Right ventricle myocardium inferior (tissue), 1 donor: ENCODE results near the gene EGFLAM. TPM values are rescaled to one million over a fixed set of nuclear protein-coding genes. Genes with fewer than 3 reads are reported as not detected.

Source experiments
- ATAC-seq: fragments of 200-7000 bp; cut with Tn5 transposase; one replicate; pipeline ENCODE4 v1.9.1; 2020; ENCODE audit warnings: mild to moderate bottlenecking, moderate library complexity
- DNase-seq: peaks from one replicate; pipeline ENCODE4 v3.0.0; 2021; ENCODE audit errors: missing footprints
- intact Hi-C: fragments of 100-400 bp; cut with DNase I; formaldehyde crosslinking; loops from one replicate; pipeline ENCODE4 v1.11.0; 2022
- total RNA-seq: library from RNA; stranded (reverse); fragmentation: NEBNext Ultra II Directional; extraction: Animal tissue kit (Norgen Biotek cat#: 25700); gene quantifications from one replicate; pipeline ENCODE4 v1.2.1, GENCODE V29; 2021
- donor health status: DM: no; HTN: yes; CAD: no; lungs with severe emphysema.

The EGFLAM gene
- total RNA-seq, 1 donor from 2014 or later = 8.8 TPM

GRCh38 chr5:38259062-38259808 is 876 bp downstream of the EGFLAM start:
- DNase-seq = no peak
- intact Hi-C loops = no loop called here
- no peak for ATAC-seq

- intact Hi-C loops = loop anchor here (5.0 kb wide), 1 partner anchor 113 kb away; no protein-coding TSS in a partner anchor
- ATAC-seq (no peak), DNase-seq (no peak)
Observed at GRCh38 chr5:38259809-38260160, 1.4 kb downstream of the EGFLAM start.

GRCh38 chr5:38263983-38264382 is 5.6 kb downstream of the EGFLAM start:
- intact Hi-C loops = loop anchor here (5.0 kb wide), 1 partner anchor 108 kb away; no protein-coding TSS in a partner anchor

GRCh38 chr5:38265546-38266179 is 7.3 kb downstream of the EGFLAM start:
- ATAC-seq = peak; percentile 75
- intact Hi-C loops = loop anchor here (5.0 kb wide), 1 partner anchor 42 kb away; no protein-coding TSS in a partner anchor
- DNase-seq = no peak

More at GRCh38 chr5:38263983-38264382, 5.6 kb downstream of the EGFLAM start:
- DNase-seq (no peak), ATAC-seq (peak; percentile 49)

- intact Hi-C loops = loop anchor here (5.0 kb wide), 1 partner anchor 40 kb away; no protein-coding TSS in a partner anchor
- DNase-seq (no peak), ATAC-seq (no peak)
Observed at GRCh38 chr5:38267372-38267771, 9.0 kb downstream of the EGFLAM start.

- no peak for DNase-seq
- no peak for ATAC-seq
- intact Hi-C loops = no loop called here
Observed at GRCh38 chr5:38273626-38274025, 15.3 kb downstream of the EGFLAM start.

GRCh38 chr5:38274370-38274769 is 16.0 kb downstream of the EGFLAM start:
- no peak for ATAC-seq

GRCh38 chr5:38284384-38284783 is 26.0 kb downstream of the EGFLAM start:
- no peak for ATAC-seq
- intact Hi-C loops = no loop called here
- no peak for DNase-seq

More at GRCh38 chr5:38274370-38274769, 16.0 kb downstream of the EGFLAM start:
- intact Hi-C loops = no loop called here
- DNase-seq = no peak

GRCh38 chr5:38285226-38285625 is 26.9 kb downstream of the EGFLAM start:
- no peak for DNase-seq
- intact Hi-C loops = no loop called here
- no peak for ATAC-seq

- no peak for DNase-seq
- intact Hi-C loops = no loop called here
- ATAC-seq = no peak
Observed at GRCh38 chr5:38286002-38286401, 27.6 kb downstream of the EGFLAM start.

- intact Hi-C loops = no loop called here
- ATAC-seq (no peak), DNase-seq (no peak)
Observed at GRCh38 chr5:38287124-38287523, 28.8 kb downstream of the EGFLAM start.

GRCh38 chr5:38289457-38289856 is 31.1 kb downstream of the EGFLAM start:
- intact Hi-C loops = no loop called here
- no peak for DNase-seq
- no peak for ATAC-seq

- ATAC-seq = no peak
- no peak for DNase-seq
- intact Hi-C loops = no loop called here
Observed at GRCh38 chr5:38290028-38290653, 31.8 kb downstream of the EGFLAM start.

- DNase-seq = no peak
- no peak for ATAC-seq
- intact Hi-C loops = no loop called here
Observed at GRCh38 chr5:38291355-38291754, 33.0 kb downstream of the EGFLAM start.

- DNase-seq (no peak), ATAC-seq (no peak)
- intact Hi-C loops = no loop called here
Observed at GRCh38 chr5:38292228-38292627, 33.9 kb downstream of the EGFLAM start.

GRCh38 chr5:38295751-38296150 is 37.4 kb downstream of the EGFLAM start:
- intact Hi-C loops = no loop called here
- ATAC-seq (no peak), DNase-seq (no peak)

- intact Hi-C loops = no loop called here
- no peak for DNase-seq
- ATAC-seq = peak; percentile 73
Observed at GRCh38 chr5:38297830-38298608, 39.7 kb downstream of the EGFLAM start.

- intact Hi-C loops = no loop called here
Observed at GRCh38 chr5:38299585-38299984, 41.2 kb downstream of the EGFLAM start.

GRCh38 chr5:38305148-38305547 is 46.8 kb downstream of the EGFLAM start:
- ATAC-seq (no peak), DNase-seq (no peak)
- intact Hi-C loops = loop anchor here (5.0 kb wide), 1 partner anchor 38 kb away; no protein-coding TSS in a partner anchor

More at GRCh38 chr5:38299585-38299984, 41.2 kb downstream of the EGFLAM start:
- ATAC-seq = no peak
- no peak for DNase-seq
